Mucosa of stomach (tissue), 1 donor: ENCODE results near the gene IFIT1B.
"Not testable (repeated sequence)": the region's sequence is repeated elsewhere in the genome, so short reads cannot be mapped to it uniquely, and the experiment has no call there.

ENCODE experiments used
- H3K27me3 ChIP-seq: one replicate; pipeline ENCODE4 v1.7.0; 2013; ENCODE audit warnings: mild to moderate bottlenecking, low read length; ENCODE audit not compliant: control insufficient read depth, insufficient read depth
- H3K36me3 ChIP-seq: one replicate; pipeline ENCODE4 v1.7.0; 2013; ENCODE audit warnings: low read length; ENCODE audit not compliant: control insufficient read depth, insufficient read depth
- H3K4me1 ChIP-seq: one replicate; pipeline ENCODE4 v1.7.0; 2013; ENCODE audit warnings: mild to moderate bottlenecking, low read length; ENCODE audit not compliant: control insufficient read depth, insufficient read depth
- H3K4me3 ChIP-seq: one replicate; pipeline ENCODE4 v1.7.0; 2013; ENCODE audit warnings: low read length
- H3K9ac ChIP-seq: one replicate; pipeline ENCODE4 v1.7.0; 2013; ENCODE audit warnings: mild to moderate bottlenecking, low read length, moderate library complexity
- H3K9me3 ChIP-seq: one replicate; pipeline ENCODE4 v1.7.0; 2013; ENCODE audit warnings: mild to moderate bottlenecking, low read length, moderate library complexity; ENCODE audit not compliant: control insufficient read depth
- donor health status: Pancreatic carcinoma.

Gene IFIT1B, protein sequence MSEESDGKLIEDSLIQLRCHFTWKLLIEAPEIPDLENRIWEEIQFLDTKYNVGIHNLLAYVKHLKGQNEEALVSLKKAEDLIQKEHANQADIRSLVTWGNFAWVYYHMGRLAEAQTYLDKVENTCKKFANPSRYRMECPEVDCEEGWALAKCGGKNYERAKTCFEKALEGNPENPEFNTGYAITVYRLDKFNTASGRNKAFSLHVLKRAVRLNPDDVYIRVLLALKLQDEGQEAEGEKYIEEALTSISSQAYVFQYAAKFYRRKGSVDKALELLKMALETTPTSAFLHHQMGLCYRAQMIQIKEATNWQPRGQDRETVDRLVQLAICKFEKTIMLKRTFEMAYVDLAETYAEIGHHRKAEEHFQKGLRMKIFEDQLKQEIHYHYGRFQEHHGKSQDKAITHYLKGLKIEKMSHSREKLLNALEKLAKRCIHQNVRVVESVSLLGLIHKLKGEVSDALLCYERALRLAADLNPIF

DNA sequence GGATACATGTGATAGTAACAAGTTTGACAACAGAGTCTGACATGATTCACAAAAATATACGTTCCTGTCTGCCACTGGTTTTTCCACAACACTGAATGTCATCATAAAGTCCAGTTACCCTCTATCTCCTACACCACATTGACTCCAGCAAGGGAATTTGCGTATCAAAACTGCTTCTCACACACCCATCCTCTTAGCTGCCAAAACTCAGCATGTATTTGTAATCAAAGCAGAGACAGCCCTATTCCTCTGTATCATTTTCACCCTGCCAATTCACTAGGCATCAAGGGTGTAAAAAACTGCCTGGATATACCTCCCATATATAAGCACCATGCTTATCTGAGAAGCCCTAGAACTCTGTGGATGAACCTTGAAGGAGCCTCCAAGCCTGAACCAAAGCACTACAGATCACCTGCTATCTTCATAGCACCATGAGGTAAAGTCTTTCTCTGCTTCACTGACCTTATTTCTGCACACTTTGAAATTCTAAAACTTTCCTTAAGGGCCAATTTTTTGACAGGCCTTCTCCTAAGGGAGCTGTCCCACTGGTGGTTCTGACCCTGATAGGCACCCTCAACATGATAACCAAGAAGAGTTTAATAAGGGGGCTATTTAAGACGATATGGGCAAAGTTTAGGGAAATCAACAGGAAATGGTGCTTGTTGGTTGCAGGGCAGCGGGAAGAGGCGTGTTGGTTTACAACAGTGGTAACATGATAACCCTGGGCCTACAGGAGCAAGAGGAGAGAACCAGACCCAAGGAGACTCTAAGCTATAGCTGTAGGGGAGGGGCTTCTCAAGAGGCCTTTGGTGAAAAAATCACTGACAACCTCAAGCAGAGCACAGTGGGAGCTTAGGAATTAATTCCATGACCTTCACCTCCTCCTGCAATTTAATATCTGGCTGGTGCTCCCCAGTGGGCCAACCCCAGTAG lies at the start of gene IFIT1B:
Gene IFIT1B (plus strand): TSS at position 352 of the 933 bp plus-strand sequence. CDS start 80 bp downstream, at position 432.
- H3K9me3 ChIP-seq: no peaks in the 10 kb centered on the region
- H3K9ac ChIP-seq: no peak within 1 kb of the TSS
- no peak within 1 kb of the TSS for H3K4me3 ChIP-seq
- no peaks in the 10 kb centered on the region for H3K36me3 ChIP-seq
- H3K27me3 ChIP-seq: no peaks in the 10 kb centered on the region
- peaks cover 20% of the 10 kb centered on the region for H3K4me1 ChIP-seq

DNA sequence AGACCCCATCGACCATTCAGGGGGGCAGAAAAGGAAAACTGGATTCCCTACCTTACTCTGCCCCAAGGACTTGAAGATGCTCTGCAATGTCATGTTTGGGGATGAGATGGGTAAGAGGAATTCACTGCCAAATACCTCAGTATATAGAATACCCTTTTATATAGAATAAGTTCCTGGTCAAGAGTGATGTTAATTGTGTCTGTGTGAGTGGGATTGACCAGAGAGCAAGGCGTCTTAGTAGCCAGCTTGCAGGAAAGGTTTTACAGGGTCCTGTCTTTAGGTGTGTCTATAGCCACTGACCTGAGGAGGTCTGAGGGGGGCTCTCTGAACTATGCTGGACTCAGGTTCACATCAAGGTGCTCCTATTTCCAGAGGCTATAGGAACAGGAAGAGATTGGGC lies 48.7 kb upstream of the IFIT1B start:
- Histone ChIP-seq H3K4me1 (peaks cover 12% of the 10 kb centered on the region), H3K4me3 (no peak overlapping the region), H3K9ac (no peak overlapping the region), H3K36me3 (no peaks in the 10 kb centered on the region), H3K9me3 (no peaks in the 10 kb centered on the region), H3K27me3 (no peaks in the 10 kb centered on the region)

DNA sequence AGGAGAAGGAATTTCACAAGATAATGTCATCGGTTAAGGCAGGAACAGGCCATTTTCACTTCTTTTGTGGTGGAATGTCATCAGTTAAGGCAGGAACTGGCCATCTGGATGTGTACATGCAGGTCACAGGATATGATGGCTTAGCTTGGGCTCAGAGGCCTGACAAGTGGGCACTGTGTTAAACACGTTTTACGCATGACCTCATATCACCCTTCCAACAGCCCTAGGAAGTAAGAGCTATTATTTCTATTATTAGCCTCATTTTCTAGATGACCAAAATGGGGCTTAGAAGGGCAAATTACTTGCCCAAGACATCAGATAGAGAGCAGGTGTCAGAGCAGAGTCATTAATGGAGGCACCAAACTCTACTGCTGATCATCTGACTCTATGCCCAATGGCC lies 47.8 kb upstream of the IFIT1B start:
- not testable (repeated sequence) for H3K27me3 ChIP-seq, H3K9ac ChIP-seq, H3K9me3 ChIP-seq, H3K36me3 ChIP-seq, H3K4me3 ChIP-seq
- H3K4me1 ChIP-seq: peaks cover 13% of the 10 kb centered on the region

DNA sequence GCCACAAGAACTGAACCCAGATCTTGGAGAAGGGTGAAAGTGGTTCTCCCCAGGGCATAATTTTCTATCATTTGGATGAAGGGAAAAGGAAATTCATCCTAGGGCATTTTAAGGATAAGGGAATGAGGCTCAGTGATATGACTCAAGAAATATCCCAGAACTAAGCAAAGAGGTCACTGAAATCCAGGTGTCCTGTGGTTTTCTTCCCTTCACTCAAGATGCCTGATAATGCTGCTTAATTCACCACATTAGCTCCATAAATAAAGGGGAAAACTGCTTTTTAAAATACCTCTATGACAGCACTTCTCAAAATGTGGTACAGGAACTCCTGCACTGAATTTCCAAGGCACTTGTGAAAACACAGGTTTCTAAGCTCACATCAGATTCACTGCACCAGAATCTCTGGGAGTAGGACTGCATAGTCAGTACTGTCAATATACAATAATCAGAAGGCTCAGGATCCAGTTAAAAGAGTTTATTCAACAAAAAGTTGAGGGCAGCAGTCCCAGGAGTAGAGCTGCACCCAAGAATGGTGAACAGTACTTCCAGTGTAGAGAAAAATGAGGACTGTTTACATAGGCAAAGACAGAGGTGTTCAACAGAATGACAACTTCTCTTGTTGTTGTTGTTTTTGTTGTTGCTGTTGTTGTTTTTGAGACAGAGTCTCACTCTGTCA lies 47.2 kb upstream of the IFIT1B start:
- H3K4me1 ChIP-seq: peaks cover 13% of the 10 kb centered on the region
- H3K27me3 ChIP-seq: no peaks in the 10 kb centered on the region
- H3K36me3 ChIP-seq: no peaks in the 10 kb centered on the region
- H3K9me3 ChIP-seq: no peaks in the 10 kb centered on the region
- H3K9ac ChIP-seq: no peak overlapping the region
- no peak overlapping the region for H3K4me3 ChIP-seq

DNA sequence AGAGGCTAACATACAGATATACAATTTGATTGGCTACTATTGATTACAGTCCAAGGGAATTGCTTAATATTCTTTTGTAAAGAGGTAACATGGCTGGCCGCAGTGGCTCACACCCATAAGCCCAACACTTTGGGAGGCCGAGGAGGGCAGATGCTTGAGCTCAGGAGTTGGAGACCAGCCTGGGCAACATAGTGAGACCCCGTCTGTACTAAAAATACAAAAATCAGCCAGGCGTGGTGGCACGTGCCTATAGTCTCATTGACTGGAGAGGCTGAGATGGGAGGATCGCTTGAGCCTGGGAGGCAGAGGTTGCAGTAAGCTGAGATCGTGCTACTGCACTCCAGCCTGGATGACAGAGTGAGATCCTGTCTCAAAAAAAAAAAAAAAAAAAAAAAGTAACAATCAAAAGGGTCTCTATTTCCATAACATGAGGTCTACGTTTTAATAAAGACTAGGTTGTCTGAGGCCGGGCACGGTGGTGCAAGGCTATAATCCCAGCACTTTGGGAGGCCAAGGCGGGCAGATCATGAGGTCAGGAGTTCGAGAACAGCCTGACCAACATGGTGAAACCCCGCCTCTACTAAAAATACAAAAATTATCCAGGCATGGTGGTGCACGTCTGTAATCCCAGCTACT lies 46.3 kb upstream of the IFIT1B start:
- peaks cover 13% of the 10 kb centered on the region for H3K4me1 ChIP-seq
- H3K9ac ChIP-seq, H3K36me3 ChIP-seq, H3K27me3 ChIP-seq, H3K9me3 ChIP-seq: not testable (repeated sequence)
- peak overlapping the region; percentile 29 for H3K4me3 ChIP-seq

DNA sequence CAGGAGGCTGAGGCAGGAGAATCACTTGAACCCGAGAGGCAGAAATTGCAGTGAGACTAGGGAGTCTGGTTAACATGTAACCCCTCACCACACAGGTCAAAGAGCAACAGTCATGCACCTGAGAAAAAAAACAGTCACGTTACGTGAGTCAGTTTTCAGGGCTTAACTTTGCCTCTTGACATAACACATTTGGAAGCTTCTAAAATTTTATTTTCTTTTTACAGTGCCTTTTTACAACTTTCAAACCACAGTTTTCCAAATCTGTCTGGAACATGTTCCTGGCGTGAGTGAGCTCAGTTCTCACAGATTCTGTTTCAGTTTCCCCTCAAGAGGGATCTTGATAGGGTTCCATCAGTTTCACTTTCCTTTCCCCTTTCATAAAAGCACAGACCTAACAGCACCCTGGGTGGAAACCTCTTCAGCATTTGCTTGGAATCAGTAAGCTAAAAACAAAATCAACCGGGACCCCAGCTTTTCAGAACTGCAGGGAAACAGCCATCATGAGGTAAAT lies 45.7 kb upstream of the IFIT1B start:
- H3K9me3 ChIP-seq: no peaks in the 10 kb centered on the region
- no peaks in the 10 kb centered on the region for H3K27me3 ChIP-seq
- H3K36me3 ChIP-seq: no peaks in the 10 kb centered on the region
- H3K4me1 ChIP-seq: peaks cover 13% of the 10 kb centered on the region
- peak overlapping the region; percentile 29 for H3K4me3 ChIP-seq
- H3K9ac ChIP-seq: peak overlapping the region; percentile 19

DNA sequence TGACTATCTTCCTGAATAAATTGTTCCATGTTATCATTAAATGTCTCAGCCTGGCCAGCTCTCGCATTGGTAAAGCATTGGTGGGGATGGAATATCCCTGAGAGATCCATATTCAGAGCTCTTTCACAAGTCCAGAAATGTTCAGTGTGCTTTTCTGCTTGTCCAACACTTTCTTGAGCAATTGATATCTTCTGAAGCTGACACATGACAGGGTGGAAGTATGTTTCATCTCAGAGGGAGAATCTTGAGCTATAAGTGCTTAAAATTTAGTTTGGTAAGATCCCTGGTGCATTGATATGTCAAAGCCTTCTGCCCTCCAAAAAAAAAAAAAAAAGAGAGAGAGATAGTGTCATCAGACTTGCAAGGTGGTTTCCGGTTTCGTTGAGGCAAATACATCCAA lies 42.6 kb upstream of the IFIT1B start:
- H3K9me3 ChIP-seq: no peaks in the 10 kb centered on the region
- H3K9ac ChIP-seq: no peak overlapping the region
- no peak overlapping the region for H3K4me3 ChIP-seq
- no peaks in the 10 kb centered on the region for H3K27me3 ChIP-seq
- H3K4me1 ChIP-seq: peaks cover 13% of the 10 kb centered on the region
- H3K36me3 ChIP-seq: no peaks in the 10 kb centered on the region

DNA sequence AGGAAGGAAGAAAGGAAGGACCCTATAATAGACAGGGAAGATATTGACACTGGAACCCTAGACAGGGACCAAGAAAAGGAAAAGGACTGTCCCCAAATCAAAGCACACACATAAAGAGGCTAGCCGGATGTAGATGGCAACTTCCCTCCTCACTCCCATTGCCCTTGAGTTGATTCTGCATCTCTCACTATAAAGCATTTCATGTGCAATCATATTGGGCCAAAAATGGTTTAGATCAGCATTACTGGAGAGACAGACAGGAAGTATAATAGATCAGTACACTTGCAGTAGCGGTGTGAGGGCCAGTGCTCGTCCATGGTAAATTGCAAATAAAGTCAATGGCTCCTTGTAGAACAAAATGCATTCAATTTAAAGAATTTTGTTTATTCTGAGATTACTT lies 41.6 kb upstream of the IFIT1B start:
- Histone ChIP-seq H3K27me3 (no peaks in the 10 kb centered on the region), H3K9ac (no peak overlapping the region), H3K36me3 (no peaks in the 10 kb centered on the region), H3K4me1 (peaks cover 13% of the 10 kb centered on the region), H3K4me3 (no peak overlapping the region), H3K9me3 (no peaks in the 10 kb centered on the region)

DNA sequence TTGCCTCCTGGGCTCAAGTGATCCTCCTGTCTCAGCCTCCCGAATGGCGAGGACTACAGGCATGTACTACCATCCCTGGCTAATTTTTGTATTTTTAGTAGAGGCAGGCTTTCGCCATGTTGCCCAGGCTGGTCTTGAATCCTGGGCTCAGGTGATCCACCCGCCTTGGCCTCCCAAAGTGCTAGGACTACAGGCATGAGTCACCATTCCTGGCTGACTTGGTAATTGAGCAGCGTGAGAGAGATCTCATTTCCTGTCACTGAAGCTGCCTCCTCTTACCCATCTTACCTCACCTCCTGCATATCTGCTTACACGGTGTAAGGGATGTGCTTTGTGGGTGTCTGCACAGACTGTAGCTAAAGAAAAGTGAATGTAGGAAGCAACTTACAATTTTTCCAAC lies 40.4 kb upstream of the IFIT1B start:
- H3K9ac ChIP-seq: no peak overlapping the region
- H3K27me3 ChIP-seq: no peaks in the 10 kb centered on the region
- H3K36me3 ChIP-seq: no peaks in the 10 kb centered on the region
- H3K4me1 ChIP-seq: peaks cover 13% of the 10 kb centered on the region
- no peaks in the 10 kb centered on the region for H3K9me3 ChIP-seq
- H3K4me3 ChIP-seq: no peak overlapping the region

DNA sequence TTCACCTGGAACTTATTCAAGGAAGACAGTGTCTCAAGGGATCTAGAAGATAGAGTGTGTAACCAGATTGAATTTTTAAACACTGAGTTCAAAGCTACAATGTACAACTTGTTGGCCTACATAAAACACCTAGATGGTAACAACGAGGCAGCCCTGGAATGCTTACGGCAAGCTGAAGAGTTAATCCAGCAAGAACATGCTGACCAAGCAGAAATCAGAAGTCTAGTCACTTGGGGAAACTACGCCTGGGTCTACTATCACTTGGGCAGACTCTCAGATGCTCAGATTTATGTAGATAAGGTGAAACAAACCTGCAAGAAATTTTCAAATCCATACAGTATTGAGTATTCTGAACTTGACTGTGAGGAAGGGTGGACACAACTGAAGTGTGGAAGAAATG lies 39.1 kb upstream of the IFIT1B start:
- Histone ChIP-seq H3K9ac (no peak overlapping the region), H3K4me1 (peaks cover 5% of the 10 kb centered on the region), H3K4me3 (no peak overlapping the region), H3K27me3 (no peaks in the 10 kb centered on the region), H3K9me3 (no peaks in the 10 kb centered on the region), H3K36me3 (no peaks in the 10 kb centered on the region)

DNA sequence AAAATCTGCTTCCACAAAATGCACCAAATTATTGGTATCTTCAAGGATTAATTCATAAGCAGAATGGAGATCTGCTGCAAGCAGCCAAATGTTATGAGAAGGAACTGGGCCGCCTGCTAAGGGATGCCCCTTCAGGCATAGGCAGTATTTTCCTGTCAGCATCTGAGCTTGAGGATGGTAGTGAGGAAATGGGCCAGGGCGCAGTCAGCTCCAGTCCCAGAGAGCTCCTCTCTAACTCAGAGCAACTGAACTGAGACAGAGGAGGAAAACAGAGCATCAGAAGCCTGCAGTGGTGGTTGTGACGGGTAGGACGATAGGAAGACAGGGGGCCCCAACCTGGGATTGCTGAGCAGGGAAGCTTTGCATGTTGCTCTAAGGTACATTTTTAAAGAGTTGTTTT lies 38.0 kb upstream of the IFIT1B start:
- H3K4me1 ChIP-seq: no peaks in the 10 kb centered on the region
- H3K9me3 ChIP-seq: no peaks in the 10 kb centered on the region
- H3K9ac ChIP-seq: no peak overlapping the region
- H3K27me3 ChIP-seq: no peaks in the 10 kb centered on the region
- H3K4me3 ChIP-seq: no peak overlapping the region
- no peaks in the 10 kb centered on the region for H3K36me3 ChIP-seq
